HG02981 (cell line): ENCODE measurements around the gene WARS2.
"Not testable (repeated sequence)": the region's sequence is repeated elsewhere in the genome, so short reads cannot be mapped to it uniquely, and the experiment has no call there.

ENCODE experiments used
- ATAC-seq: cut with Tn5 transposase; IDR thresholded peaks from one replicate; pipeline ENCODE4 v1.9.1; 2021; ENCODE audit warnings: mild to moderate bottlenecking, moderate library complexity; ENCODE audit not compliant: unreplicated experiment

Gene WARS2

GRCh38 chr1:119140177-119141019 lies at the start of gene WARS2:
Gene WARS2, minus strand, starts transcription at chr1:119140653. Its CDS starts 9 bp downstream, at chr1:119140644.
- peak; percentile 92 for ATAC-seq

- no peak for ATAC-seq
Observed at GRCh38 chr1:119188926-119189325, 48.5 kb upstream of the WARS2 start.

DNA sequence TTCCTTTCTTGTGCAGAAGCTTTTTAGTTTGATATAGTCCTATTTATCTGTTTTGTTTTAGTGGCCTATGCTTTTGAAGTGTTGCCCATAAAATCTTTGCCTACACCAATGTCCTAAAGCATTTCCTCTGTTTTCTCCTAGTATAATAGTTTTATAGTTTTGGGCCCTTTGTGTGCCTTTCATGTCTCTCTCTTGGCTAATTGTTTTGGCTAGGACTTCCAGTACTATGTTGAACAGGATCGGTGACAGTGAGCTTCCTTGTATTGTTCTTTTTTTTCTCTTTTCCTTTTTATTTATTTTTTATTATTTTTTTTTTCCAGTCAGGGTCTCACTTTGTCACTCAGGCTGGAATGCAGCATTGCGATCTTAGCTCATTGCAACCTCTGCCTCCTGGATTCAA lies 47.0 kb upstream of the WARS2 start:
- ATAC-seq = no peak

DNA sequence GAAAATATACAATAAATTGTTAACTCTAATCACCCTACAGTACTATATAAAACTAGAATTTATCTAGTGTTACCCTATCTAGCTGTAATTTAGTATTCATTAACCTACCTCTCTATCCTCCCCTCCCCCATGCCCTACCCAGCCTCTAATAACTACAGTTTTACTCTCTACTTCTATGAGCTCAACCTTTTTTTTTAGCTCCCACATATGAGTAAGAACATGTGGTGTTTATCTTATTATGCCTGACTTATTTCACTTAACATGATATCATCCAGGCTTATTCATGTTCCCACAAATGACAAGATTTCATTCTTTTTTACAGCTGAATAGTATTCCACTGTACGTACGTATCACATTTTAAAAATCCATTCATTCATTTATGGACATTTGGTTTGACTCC lies 46.0 kb upstream of the WARS2 start:
- ATAC-seq = no peak

DNA sequence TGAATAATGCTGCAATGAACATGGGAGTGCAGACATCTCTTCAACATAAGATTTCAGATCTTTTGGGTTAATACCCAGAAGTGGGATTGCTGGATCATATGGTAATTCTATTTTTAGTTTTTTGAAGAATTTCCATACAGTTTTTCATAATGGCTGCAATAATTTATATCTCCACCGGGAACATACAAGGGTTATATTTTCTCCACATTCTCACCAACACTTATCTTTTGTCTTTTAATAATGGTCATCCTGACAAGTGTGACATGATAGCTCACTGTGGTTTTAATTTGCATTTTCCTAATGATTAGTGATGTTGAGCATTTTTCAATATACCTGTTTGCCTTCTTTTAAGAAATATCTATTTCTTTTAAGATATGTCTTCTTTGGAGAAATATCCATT lies 44.5 kb upstream of the WARS2 start:
- no peak for ATAC-seq

DNA sequence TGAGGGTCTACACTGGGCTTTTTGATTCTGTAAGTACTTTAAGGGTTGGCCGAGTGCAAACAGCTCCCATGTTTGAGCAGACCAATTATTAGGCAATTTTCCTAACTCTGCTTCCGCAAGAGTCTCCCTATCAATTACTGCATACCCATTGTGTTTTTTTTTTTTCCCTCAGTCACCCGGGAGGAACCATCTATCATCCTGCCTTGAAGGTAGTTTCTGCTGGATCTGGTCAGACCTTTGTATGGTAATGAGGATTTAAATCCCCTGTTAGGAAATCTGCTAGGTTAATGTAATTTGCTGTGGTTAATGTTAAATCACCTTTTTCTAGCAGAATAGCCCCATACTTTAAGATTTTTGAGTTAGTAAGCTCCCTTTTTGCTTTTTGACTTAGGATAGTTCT lies 40.8 kb upstream of the WARS2 start:
- no peak for ATAC-seq

DNA sequence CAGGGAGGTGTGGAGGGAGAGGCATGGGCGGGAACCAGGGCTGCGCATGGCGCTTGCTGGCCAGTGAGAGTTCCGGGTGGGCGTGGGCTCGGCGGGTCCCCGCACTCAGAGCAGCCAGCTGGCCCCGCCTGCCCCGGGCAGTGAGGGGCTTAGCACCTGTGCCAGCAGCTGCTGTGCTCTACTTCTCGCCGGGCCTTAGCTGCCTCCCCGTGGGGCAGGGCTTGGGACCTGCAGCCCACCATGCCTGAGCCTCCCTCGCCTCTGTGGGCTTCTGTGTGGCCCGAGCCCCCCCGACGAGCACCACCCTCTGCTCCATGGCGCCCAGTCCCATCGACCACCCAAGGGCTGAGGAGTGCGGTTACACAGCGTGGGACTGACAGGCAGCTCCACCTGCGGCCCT lies 38.6 kb upstream of the WARS2 start:
- no peak for ATAC-seq

DNA sequence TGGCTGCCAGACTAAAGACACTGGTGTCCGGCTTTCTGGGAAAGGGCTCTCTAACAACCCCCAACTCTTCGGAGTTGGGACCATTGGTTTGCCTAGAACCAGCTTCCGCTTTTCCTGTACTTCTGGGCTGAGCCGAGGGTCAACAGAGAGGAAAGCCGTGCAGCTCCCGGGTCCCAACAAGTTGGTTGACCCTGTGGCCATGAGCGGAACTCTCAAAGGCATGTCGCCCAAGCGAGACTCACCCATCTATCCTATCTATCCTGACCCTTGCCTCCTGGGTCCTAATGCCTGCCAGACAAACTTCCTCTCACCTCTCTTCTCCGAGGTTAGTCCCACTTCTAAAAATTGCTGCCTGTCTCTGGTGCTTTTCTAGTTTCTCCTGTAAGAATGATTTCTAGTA lies 32.5 kb upstream of the WARS2 start:
- not testable (repeated sequence) for ATAC-seq

DNA sequence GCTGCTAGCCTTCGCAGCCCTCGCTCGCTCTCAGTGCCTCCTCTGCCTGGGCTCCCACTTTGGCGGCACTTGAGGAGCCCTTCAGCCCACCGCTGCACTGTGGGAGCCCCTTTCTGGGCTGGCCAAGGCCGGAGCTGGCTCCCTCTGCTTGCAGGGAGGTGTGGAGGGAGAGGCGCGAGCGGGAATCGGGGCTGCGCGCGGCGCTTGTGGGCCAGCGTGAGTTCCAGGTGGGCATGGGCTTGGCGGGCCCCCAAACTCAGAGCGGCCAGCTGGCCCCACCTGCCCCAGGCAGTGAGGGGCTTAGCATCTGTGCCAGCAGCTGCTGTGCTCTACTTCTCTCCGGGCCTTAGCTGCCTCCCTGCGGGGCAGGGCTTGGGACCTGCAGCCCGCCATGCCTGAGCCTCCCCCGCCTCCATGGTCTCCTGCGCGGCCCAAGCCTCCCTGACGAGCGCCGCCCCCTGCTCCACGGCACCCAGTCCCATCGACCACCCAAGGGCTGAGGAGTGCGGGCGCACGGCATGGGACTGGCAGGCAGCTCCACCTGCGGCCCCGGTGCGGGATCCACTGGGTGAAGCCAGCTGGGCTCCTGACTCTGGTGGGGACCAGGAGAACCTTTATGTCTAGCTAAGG lies 31.0 kb upstream of the WARS2 start:
- ATAC-seq = not testable (repeated sequence)

DNA sequence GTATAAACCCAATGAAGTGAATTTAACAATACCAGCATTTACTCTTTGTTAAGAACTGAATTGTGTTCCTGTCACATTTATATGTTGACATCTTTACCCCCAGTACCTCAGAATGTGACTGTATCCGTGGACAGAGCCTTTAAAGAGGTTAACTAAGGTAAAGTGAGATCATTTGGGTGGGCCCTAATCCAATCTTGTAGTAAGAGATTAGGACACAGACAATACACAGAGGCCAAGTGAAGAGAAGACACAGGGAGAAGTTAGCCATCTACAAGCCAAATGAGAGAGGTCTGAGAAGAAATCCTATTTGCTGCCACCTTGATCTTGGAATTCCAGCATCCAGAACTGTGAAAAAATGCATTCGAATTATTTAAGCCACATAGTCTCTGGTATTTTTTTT lies 22.9 kb upstream of the WARS2 start:
- ATAC-seq = no peak

DNA sequence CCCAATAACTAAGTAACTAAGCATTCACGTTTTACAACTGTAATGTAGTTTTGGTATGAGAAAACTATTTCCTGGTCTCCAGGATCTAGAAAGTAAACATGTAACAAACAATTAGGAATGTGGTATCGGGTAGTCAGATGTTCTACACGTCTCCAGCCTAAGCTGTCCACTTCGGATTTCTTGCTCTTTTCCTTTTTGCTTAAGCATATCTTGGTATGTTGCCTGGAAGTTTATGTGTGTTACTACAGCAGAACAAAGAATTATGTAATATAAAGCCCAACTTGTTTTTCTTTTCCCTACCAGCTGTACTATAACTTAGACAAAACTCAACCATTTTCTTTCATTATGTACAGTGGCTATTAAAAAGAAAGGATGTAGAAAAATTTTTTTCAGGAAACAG lies 20.4 kb upstream of the WARS2 start:
- ATAC-seq = no peak

DNA sequence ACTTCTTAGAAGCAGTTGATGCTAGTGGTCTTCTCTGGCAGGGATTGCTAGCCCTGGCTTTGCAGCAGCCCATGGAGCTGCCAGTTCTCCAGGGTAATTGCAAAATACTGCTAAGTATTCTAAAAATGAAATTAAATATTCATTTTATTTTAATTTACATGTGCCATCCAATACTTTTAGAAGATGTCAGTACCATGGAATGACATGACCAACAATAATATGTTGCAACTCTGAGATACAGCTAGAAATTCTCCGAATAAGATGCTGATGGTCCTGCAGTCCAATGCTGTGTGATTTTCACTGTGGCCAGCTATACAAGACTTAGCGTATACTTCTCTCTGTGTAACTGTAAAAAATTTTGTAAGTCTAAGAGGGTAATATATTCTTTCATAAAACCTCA lies 20.0 kb upstream of the WARS2 start:
- ATAC-seq = no peak

DNA sequence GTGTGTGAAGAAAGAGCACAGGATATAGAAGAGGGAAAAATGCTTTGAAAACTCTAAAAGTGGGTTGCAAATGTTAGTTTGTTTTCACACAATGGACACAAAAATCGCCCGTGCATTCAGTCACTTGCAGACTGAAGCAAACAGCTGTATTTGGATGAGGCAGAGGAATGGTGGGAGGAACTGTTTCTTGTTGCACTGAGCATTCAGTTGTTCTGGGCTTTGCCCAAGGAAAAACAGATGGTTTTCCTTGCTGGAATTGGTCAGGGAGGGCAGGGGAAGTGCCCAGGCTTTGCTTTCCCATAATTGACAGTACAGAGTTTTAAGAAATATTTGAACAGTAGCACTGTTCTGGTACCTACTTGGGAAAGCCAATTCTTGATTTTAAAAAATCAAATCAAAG lies 19.5 kb upstream of the WARS2 start:
- ATAC-seq = no peak

DNA sequence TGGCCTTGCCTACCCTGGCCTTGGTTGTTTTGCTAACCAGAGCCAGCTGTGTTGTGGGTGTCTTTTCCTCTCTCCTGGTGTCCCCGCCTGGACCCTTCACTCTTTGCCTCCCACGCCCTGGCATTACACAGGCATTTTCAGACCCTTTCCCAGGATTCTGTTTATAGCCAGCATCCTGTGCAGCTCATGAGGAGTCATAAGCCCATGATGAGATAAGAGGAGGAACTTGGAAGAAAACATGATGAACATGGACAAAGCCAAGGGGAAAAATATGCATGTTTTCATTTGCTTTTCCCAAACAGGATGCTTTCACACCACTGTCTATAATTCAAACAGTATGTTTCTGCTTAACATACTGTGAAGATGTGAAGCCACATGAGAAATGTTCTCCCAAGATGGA lies 18.7 kb upstream of the WARS2 start:
- ATAC-seq = no peak

GRCh38 chr1:119156761-119157160 lies 16.3 kb upstream of the WARS2 start:
- ATAC-seq = not testable (repeated sequence)

DNA sequence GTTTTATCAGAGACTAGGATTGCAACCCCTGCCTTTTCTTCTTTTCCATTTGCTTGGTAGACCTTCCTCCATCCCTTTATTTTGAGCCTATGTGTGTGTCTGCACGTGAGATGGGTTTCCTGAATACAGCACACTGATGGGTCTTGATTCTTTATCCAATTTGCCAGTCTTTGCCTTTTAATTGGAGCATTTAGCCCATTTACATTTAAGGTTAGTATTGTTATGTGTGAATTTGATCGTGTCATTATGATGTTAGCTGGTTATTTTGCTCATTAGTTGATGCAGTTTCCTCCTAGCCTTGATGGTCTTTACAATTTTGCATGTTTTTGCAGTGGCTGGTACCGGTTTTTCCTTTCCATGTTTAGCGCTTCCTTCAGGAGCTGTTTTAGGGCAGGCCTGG lies 14.6 kb upstream of the WARS2 start:
- ATAC-seq = not testable (repeated sequence)

GRCh38 chr1:119150150-119150549 lies 9.7 kb upstream of the WARS2 start:
- ATAC-seq = no peak

DNA sequence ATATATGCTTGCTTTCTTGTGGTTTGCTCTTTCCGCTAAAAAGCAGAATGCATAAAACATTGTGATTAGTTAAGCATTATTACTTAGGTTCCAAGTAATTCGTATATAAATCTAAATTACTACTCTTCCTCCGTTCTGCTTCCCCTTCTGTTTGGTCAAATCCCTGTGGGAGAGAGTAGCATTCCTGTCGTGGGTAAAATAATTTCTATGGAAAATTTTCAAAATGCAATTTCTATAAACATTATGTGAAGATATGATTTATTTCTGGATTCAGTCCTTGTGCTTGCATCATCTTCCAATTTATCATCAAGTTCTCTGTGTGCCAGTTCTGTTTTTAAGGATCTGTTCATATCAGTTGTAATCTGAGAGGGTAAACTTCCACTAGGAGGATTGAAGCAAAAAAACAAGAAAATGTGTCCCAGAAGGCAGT lies 7.2 kb upstream of the WARS2 start:
- ATAC-seq = no peak

DNA sequence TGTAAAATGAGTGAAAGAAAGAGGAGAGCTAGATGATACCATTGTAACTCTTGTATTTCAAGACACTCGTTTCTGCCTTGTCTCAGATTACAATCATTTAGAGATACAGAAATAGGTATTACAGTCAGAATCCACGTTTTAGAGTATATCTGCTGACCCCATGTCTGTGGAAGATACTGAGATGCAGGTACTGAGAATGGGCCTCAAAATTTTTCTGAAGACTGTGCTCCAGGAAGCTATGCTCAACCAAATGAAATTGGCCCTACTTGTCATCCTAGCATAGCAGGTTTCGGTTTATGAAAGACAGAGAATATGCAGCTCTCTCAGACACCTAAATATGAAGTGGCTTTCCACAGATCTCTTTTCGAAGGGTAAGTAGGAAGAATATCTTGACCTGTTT lies 6.0 kb upstream of the WARS2 start:
- ATAC-seq = no peak

DNA sequence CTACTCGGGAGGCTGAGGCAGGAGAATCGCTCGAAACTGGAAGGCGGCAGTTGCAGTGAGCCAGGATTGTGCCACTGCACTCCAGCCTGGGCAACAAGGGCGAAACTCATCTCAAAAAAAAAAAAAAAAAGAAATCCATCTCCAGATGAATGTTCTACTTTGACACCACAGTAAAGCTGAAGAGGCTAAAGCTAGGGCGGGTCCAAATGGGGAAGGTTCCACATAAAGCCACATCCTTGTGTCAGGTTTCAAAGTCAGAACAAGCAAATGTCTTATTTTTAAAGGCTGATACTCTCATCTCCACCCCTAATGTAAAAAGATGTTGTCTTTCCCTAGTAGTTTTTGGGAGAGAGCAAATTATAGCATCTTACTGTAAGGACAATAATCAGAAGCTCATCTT lies 4.4 kb upstream of the WARS2 start:
- no peak for ATAC-seq

GRCh38 chr1:119143706-119144105 lies 3.3 kb upstream of the WARS2 start:
- no peak for ATAC-seq

DNA sequence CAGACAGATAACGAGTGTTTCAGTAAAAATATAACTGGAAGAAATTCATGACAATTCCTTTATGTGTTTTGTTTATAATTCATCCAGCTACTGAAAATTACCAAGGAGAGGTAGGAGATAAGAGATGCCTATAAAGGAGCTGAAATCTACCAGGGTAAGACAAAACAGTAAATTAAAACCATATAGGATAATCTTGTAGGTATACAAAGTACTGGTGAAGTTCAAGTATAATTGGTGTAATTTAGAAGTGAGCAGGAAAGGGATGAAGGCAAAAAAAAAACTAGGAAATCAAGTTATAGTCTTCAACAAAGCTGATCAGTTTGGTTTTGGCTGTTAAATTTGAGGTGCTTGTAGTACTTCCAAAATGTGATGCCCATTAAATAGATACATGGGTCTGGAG lies 1.2 kb upstream of the WARS2 start:
- ATAC-seq = no peak

DNA sequence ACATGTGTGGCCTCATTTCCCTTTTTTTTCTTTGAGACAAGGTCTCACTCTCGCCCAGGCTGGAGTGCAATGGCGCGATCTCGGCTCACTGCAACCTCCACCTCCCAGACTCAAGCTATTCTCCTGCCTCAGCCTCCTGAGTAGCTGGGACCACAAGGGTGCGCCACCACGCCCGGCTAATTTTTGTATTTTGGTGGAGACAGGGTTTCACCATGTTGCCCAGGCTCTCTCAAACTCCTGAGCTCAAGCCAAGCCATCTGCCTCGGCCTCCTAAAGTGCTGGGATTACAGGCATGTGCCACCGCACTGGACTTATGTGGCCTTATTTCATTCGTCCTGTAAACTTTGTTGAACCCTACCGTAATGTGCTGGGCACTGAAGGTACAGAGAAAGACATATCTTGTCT lies 569 bp upstream of the WARS2 start:
- ATAC-seq = no peak
